HL-60/S4 (cell line): ENCODE data around the gene IQGAP3.

Source experiments
- in situ Hi-C: fragments of 300-500 bp; cut with MboI; formaldehyde crosslinking; loops from 2 replicates; pipeline ENCODE4 v1.14.3; 2022; ENCODE audit warnings: low sequenced_read_pairs

IQGAP3 gene

DNA sequence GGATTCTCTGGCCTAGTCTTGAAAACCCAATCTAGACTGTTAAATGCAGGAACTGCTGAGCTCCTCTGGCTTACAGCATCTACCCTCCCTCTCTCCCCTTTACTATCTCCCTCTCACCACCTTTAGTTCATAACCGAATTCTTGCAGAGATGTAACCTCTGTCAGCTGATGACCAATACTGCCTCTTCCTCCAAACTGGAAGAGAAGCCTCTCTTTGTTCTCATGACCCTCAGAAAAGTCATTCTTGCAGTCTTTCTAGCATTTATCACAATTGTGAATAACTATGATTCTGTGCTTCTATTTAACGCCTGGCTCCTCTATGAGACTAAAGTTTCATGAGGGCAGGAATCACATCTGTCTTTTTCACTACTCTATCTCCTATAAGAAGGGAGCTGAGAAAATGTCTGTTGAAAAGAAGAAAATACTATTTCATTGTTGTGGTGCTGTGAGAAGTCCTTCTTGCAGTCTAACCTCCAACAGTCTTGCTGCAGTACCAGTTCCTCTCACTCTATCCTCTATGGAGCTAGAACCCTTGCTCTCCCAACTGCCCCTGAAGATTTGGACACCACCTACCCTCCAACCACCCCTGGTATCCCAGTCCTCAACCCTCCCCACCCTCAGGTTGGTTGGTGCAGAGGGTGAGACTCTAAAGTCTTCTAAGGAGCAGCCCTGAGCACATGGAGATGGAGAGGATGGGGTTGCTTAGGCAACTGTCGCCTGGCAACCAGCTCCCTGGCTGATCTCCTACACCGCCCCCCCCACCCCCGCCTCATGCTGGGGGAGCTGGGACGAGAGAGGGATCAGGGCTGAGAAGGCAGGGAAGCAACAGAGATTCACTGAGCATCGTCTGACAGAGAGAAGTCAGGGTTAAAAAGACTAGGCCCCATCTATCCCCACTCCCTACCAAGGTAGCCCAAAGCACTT lies 85.7 kb downstream of the IQGAP3 start:
- in situ Hi-C loops: no loop called here

DNA sequence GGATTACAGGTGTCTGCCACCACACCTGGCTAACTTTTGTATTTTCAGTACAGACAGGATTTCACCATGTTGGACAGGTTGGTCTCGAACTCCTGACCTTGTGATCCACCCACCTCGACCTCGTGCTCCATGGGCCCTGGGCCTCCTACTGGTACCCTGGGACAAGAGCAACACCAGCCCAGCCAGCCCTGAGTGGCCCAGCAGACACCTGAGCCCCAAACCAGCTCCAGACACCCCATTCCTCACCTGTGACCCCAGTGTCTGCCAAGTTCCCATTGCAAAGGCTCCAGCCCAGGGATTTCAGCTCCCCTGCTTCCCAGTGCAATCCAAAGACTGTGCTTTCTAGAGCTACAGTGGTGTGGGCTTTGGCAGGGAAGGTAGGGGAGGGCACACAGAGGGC lies 86.4 kb downstream of the IQGAP3 start:
- in situ Hi-C loops: no loop called here

DNA sequence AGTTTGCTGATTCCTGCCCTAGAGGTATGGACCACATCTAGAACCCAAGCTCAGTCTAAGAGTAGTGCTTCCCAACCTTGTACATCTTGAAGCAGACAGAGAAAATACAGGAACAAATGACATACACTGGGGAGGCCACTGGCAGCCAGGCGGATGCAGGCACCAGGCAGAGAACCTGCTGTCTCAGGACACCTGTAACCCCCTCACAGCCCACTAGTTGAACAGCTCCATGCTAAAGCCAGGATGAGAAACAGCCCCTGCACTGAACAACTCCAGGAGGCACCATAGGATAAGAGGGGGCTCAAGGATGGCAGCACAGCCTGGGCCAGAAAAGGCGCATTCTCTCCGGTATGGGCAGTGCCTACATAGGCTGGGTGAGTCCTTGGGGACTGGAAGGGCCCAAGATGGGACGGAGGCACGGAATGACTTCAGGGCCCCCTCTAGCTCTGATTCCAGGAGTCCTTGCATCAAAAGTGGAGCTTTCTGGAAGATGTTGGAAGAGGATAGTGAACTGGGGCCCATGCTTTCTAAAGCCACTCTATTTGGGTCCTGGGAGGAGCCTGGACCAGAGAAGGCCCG lies 87.8 kb downstream of the IQGAP3 start:
- in situ Hi-C loops: no loop called here

DNA sequence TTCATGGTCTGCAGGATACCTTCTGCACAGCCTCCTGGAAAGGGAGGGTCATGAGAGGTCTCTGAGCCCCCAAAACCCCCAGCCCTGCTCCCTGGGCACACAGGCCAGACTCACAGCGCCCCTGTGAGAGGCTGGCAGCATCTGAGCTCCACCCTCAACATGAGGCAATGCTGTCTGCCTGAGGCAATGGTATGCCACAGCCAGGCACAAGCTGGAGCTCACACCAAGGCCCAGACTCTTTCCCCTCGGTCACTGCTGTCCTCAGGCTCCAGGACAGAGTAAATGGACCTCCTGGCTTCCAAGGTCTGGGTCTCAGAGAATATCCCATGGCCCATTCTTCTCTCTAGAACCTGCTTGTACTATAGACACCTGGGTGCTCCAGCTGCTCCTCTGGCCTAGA lies 89.0 kb downstream of the IQGAP3 start:
- in situ Hi-C loops: no loop called here

GRCh38 chr1:156482276-156482675 lies 90.1 kb downstream of the IQGAP3 start:
- in situ Hi-C loops: no loop called here

GRCh38 chr1:156481527-156481926 lies 90.8 kb downstream of the IQGAP3 start:
- in situ Hi-C loops: no loop called here

- in situ Hi-C loops: no loop called here
Measured at GRCh38 chr1:156480411-156481192, 91.8 kb downstream of the IQGAP3 start.

DNA sequence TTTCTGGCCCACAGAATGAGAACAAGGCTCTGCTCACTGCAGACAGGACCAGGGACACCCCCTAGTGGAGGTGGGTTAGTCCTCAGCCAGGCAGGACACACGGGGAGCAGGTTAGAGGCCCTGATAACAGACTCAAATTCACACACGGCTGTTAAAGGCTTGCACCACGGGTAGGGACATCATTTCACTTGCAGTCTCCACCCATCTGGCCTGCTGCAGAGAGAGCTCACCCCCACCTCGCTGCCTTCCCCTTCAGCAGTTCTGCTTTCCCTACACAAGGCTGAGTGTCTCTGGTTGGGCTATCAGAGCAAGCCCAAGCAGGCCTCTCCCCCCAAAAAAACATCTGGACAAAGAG lies 92.4 kb downstream of the IQGAP3 start:
- in situ Hi-C loops: no loop called here

GRCh38 chr1:156479093-156480015 lies 93.0 kb downstream of the IQGAP3 start:
- in situ Hi-C loops: no loop called here

DNA sequence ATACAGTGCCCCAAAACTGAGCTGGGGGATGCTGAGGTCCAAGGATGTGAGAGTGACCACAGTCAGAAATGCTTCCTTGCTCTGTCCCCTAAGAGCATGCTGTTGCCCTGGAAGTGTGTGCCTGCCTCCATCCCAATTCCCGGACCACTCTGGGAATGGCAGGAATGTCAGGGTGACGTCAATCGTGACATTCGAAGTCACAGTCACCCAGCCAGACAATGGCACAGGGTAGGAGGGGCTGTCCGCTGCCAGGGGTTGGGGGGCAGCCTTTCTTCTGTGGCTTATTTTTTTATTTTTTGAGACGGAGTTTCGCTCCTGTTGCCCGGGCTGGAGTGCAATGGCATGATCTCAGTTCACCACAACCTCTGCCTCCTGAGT lies 94.1 kb downstream of the IQGAP3 start:
- in situ Hi-C loops: no loop called here

GRCh38 chr1:156477526-156478249 lies 94.7 kb downstream of the IQGAP3 start:
- in situ Hi-C loops: no loop called here

GRCh38 chr1:156476501-156477298 lies 95.7 kb downstream of the IQGAP3 start:
- in situ Hi-C loops: no loop called here

DNA sequence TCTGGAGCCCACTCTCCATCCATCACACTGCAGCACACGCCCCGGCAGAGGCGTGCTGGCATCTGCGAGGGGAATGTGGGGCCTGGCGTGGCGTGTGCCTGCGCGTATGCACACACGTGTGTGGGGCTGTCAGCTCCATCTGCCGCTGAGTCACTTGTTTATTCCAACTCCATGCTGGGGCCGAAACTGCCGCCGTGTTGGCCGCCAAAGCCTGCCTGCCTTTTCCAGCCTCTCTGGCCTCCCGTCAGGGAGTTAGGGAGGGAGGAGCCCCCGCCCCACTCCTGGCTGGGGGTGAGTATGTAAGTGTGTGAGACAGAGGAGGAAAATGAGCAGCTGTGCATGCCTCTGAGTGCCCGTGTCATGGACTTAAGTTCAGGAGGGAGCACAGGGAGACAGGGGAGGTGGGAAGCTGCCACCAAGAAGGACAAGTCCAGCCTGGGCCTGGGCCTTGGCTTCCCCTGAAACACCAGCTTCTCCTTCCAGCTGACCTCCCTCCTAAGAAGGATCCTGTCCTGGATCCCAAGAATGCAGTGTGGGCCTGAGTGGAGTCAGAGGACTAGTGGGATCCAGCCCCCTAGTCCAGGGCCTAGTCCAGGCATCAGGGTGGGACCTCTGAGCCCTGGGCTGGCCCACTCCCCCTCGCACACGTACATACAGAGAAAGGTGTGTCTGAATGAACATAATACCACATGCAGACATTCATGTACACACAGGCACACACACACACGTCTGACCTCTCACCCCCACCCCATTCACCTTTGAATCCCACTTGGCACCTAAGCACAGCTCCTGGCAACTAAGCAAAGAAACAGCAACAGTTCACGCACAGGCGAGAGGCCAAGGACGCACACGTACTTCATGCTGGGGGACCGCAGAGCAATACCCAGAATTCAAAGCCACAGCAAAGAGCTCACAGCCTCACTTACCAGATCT lies 96.5 kb downstream of the IQGAP3 start:
- in situ Hi-C loops: no loop called here
